Neural cell (in vitro differentiated cells): Measurements from ENCODE around the gene RGR. TPM values are rescaled to one million over a fixed set of nuclear protein-coding genes. Genes with fewer than 3 reads are reported as not detected.

Experiments used
- H2AFZ ChIP-seq: fragments of 200-600, 300-800 bp; sonication (generic), shearing (Covaris generic); 2 replicates; pipeline ENCODE4 v1.6.0; 2014; ENCODE audit warnings: low read depth, mild to moderate bottlenecking, antibody characterized with exemption, low read length, moderate library complexity
- H3F3A ChIP-seq: fragments of 200-600 bp; shearing (Covaris generic); 2 replicates; pipeline ENCODE4 v1.6.1; 2016; ENCODE audit warnings: mild to moderate bottlenecking, moderate library complexity, mixed read lengths, antibody characterized with exemption, low read length; ENCODE audit not compliant: insufficient read depth, poor library complexity, severe bottlenecking
- H3K27ac ChIP-seq: fragments of 200-600, 300-800 bp; sonication (generic), shearing (Covaris generic); 2 replicates; pipeline ENCODE4 v1.5.1; 2014; ENCODE audit warnings: mild to moderate bottlenecking, low read length, moderate library complexity
- H3K27me3 ChIP-seq: fragments of 300-800, 200-600 bp; sonication (generic), shearing (Covaris generic); 2 replicates; pipeline ENCODE4 v1.6.0; 2014; ENCODE audit warnings: mild to moderate bottlenecking, low read depth, low read length, moderate library complexity; ENCODE audit not compliant: insufficient read depth
- H3K36me3 ChIP-seq: fragments of 300-800, 200-600 bp; sonication (generic), shearing (Covaris generic); 2 replicates; pipeline ENCODE4 v1.5.1; 2014; ENCODE audit warnings: mild to moderate bottlenecking, antibody characterized with exemption, low read length, moderate library complexity; ENCODE audit not compliant: insufficient read depth
- H3K4me2 ChIP-seq: fragments of 300-800, 200-600 bp; sonication (generic), shearing (Covaris generic); 2 replicates; pipeline ENCODE4 v1.6.0; 2014; ENCODE audit warnings: mild to moderate bottlenecking, low read length
- H3K4me3 ChIP-seq: fragments of 300-800, 200-600 bp; sonication (generic), shearing (Covaris generic); 2 replicates; pipeline ENCODE4 v1.5.1; 2014; ENCODE audit warnings: mild to moderate bottlenecking, low read length, moderate library complexity
- H3K79me2 ChIP-seq: fragments of 200-600 bp; shearing (Covaris generic); replicated peaks from 2 replicates; pipeline ENCODE4 v1.6.0; 2014; ENCODE audit warnings: mild to moderate bottlenecking, low read length, moderate library complexity; ENCODE audit not compliant: insufficient read depth
- H3K9ac ChIP-seq: fragments of 300-800, 200-600 bp; sonication (generic), shearing (Covaris generic); 2 replicates; pipeline ENCODE4 v1.6.1; 2016; ENCODE audit warnings: mild to moderate bottlenecking, low read length, mixed read lengths
- H3K9me2 ChIP-seq: fragments of 200-600 bp; shearing (Covaris generic); 2 replicates; pipeline ENCODE4 v1.6.1; 2016; ENCODE audit warnings: mild to moderate bottlenecking, low read length, mixed read lengths; ENCODE audit not compliant: insufficient read depth
- H3K9me3 ChIP-seq: fragments of 200-600, 300-800 bp; sonication (generic), shearing (Covaris generic); 2 replicates; pipeline ENCODE4 v1.6.1; 2016; ENCODE audit warnings: mild to moderate bottlenecking, mixed run types, low read length, moderate library complexity, mixed read lengths
- H4K20me1 ChIP-seq: fragments of 200-600 bp; shearing (Covaris generic); 2 replicates; pipeline ENCODE4 v1.6.1; 2016; ENCODE audit warnings: mild to moderate bottlenecking, mixed run types; ENCODE audit not compliant: insufficient read depth
- EP300 ChIP-seq: fragments of 450-650 bp; conservative IDR thresholded peaks from 2 replicates; pipeline ENCODE4 v1.6.1; 2014; ENCODE audit warnings: antibody characterized with exemption, mild to moderate bottlenecking, moderate library complexity; ENCODE audit not compliant: poor library complexity, severe bottlenecking
- EZH2 ChIP-seq: fragments of 200-600, 300-800 bp; shearing (Covaris generic), sonication (generic); IDR thresholded peaks from 2 replicates; pipeline ENCODE4 v1.6.1; 2014; ENCODE audit warnings: antibody characterized with exemption, low read length, borderline replicate concordance, mild to moderate bottlenecking; ENCODE audit not compliant: insufficient read depth, poor library complexity, severe bottlenecking
- MXI1 ChIP-seq: fragments of 450-650 bp; conservative IDR thresholded peaks from 2 replicates; pipeline ENCODE4 v1.6.1; 2014; ENCODE audit warnings: antibody characterized with exemption, mild to moderate bottlenecking; ENCODE audit not compliant: poor library complexity, severe bottlenecking
- POLR2AphosphoS5 ChIP-seq: IDR thresholded peaks from 2 replicates; pipeline ENCODE4 v1.6.1; 2012
- RAD21 ChIP-seq: fragments of 450-650 bp; conservative IDR thresholded peaks from 2 replicates; pipeline ENCODE4 v1.6.1; 2014; ENCODE audit warnings: antibody characterized with exemption, mild to moderate bottlenecking, moderate library complexity
- SMC3 ChIP-seq: fragments of 450-650 bp; conservative IDR thresholded peaks from 2 replicates; pipeline ENCODE4 v1.6.1; 2014; ENCODE audit warnings: antibody characterized with exemption, mild to moderate bottlenecking, moderate library complexity; ENCODE audit not compliant: poor library complexity
- TAF1 ChIP-seq: IDR thresholded peaks from 2 replicates; pipeline ENCODE4 v1.6.1; 2012; ENCODE audit warnings: low read depth
- polyA plus RNA-seq: library from polyadenylated mRNA; depleted of rRNA; stranded (reverse); fragments of >200 nt; gene quantifications from 2 replicates; pipeline ENCODE4 v1.2.3, GENCODE V29; 2014
- TF ChIP-seq, protein P1 (sequence below): fragments of 450-650 bp; IDR thresholded peaks from 2 replicates; pipeline ENCODE4 v1.5.1; 2014; ENCODE audit warnings: antibody characterized with exemption, mild to moderate bottlenecking, moderate library complexity; ENCODE audit not compliant: poor library complexity, severe bottlenecking
- TF ChIP-seq, protein P2 (sequence below): IDR thresholded peaks from 2 replicates; pipeline ENCODE4 v1.6.1; 2012; ENCODE audit warnings: borderline replicate concordance

Gene RGR
- polyA plus RNA-seq, 1 donor from 2014 or later: not detected

DNA sequence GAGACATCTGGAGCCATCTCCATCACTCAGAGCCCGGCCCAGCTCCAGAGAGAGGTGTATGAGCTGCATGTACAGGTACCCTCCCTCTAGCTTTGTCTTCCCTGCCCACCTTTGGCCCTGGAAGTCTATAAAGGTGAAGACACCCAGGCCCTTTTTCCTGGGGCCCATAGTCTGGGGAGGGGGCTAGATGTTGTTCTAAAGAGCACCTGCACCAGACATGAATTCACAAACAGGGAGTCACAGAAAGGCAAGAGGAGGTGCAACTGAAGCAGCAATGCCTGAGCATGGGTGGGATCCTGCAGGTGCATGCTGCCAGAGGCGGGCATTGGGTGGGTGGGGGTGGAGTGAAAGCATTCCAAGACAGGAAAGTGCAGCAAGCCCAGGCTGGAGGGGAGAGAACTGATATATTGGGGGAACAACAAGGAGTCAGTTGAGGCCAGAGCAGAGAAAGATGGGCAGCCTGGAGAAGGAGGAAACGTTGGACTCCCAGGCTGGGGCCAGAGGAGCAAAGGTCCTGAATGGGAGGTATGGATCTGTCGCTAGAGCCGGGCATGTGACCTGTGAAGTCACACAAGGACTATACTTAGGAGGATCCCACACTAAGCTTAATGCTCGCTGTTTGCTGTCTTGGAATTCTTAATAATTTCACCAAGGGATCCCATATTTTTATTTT, 38.9 kb upstream of the RGR start:
- TF ChIP-seq, protein P1, sequence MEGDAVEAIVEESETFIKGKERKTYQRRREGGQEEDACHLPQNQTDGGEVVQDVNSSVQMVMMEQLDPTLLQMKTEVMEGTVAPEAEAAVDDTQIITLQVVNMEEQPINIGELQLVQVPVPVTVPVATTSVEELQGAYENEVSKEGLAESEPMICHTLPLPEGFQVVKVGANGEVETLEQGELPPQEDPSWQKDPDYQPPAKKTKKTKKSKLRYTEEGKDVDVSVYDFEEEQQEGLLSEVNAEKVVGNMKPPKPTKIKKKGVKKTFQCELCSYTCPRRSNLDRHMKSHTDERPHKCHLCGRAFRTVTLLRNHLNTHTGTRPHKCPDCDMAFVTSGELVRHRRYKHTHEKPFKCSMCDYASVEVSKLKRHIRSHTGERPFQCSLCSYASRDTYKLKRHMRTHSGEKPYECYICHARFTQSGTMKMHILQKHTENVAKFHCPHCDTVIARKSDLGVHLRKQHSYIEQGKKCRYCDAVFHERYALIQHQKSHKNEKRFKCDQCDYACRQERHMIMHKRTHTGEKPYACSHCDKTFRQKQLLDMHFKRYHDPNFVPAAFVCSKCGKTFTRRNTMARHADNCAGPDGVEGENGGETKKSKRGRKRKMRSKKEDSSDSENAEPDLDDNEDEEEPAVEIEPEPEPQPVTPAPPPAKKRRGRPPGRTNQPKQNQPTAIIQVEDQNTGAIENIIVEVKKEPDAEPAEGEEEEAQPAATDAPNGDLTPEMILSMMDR: peak; percentile 1
- no peak for TF ChIP-seq POLR2AphosphoS5
- no peaks in the 10 kb centered on the region for H3K9me3 ChIP-seq
- no peaks in the 10 kb centered on the region for H3K27me3 ChIP-seq

DNA sequence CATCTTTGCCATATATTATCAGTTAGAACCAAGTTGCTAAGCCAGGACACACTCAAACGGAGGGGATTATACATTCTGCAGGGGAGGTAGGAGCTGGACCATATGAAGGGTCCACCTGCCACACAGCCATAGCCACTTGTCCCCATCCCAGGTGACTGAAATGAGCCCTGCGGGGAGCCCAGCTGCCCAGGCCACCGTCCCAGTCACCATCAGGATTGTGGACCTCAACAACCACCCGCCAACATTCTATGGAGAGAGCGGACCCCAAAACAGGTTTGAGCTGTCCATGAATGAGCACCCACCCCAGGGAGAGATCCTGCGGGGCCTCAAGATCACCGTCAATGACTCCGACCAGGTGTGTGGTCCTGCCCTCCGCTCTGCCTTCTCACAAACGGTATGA, 36.8 kb upstream of the RGR start:
- no peak overlapping the region for H3K4me3 ChIP-seq
- no peaks in the 10 kb centered on the region for H3K36me3 ChIP-seq
- H4K20me1 ChIP-seq: no peaks in the 10 kb centered on the region
- no peak for TF ChIP-seq EP300
- no peak for TF ChIP-seq TAF1
- no peak for TF ChIP-seq SMC3
- TF ChIP-seq, protein P2, sequence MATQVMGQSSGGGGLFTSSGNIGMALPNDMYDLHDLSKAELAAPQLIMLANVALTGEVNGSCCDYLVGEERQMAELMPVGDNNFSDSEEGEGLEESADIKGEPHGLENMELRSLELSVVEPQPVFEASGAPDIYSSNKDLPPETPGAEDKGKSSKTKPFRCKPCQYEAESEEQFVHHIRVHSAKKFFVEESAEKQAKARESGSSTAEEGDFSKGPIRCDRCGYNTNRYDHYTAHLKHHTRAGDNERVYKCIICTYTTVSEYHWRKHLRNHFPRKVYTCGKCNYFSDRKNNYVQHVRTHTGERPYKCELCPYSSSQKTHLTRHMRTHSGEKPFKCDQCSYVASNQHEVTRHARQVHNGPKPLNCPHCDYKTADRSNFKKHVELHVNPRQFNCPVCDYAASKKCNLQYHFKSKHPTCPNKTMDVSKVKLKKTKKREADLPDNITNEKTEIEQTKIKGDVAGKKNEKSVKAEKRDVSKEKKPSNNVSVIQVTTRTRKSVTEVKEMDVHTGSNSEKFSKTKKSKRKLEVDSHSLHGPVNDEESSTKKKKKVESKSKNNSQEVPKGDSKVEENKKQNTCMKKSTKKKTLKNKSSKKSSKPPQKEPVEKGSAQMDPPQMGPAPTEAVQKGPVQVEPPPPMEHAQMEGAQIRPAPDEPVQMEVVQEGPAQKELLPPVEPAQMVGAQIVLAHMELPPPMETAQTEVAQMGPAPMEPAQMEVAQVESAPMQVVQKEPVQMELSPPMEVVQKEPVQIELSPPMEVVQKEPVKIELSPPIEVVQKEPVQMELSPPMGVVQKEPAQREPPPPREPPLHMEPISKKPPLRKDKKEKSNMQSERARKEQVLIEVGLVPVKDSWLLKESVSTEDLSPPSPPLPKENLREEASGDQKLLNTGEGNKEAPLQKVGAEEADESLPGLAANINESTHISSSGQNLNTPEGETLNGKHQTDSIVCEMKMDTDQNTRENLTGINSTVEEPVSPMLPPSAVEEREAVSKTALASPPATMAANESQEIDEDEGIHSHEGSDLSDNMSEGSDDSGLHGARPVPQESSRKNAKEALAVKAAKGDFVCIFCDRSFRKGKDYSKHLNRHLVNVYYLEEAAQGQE: no peak
- TF ChIP-seq MXI1: no peak
- TF ChIP-seq POLR2AphosphoS5: no peak
- TF ChIP-seq, protein P1: no peak
- TF ChIP-seq EZH2: no peak
- TF ChIP-seq RAD21: no peak
- H3K27ac ChIP-seq: no peak overlapping the region
- H3K4me2 ChIP-seq: no peak overlapping the region
- no peaks in the 10 kb centered on the region for H3F3A ChIP-seq
- H3K27me3 ChIP-seq: no peaks in the 10 kb centered on the region
- no peak overlapping the region for H3K9ac ChIP-seq
- H2AFZ ChIP-seq: no peak overlapping the region
- H3K9me2 ChIP-seq: no peaks in the 10 kb centered on the region
- H3K9me3 ChIP-seq: no peaks in the 10 kb centered on the region
- H3K79me2 ChIP-seq: no peaks in the 10 kb centered on the region

More for the DNA sequence above, 38.9 kb upstream of the RGR start:
- Histone ChIP-seq H2AFZ (no peak overlapping the region), H4K20me1 (no peaks in the 10 kb centered on the region), H3K9me2 (no peaks in the 10 kb centered on the region), H3K36me3 (no peaks in the 10 kb centered on the region), H3K27ac (no peak overlapping the region), H3K9ac (no peak overlapping the region), H3F3A (no peaks in the 10 kb centered on the region), H3K4me2 (no peak overlapping the region), H3K4me3 (no peak overlapping the region), H3K79me2 (no peaks in the 10 kb centered on the region)
